GM21528 (cell line): ENCODE data around the gene KCMF1.
"Not testable (repeated sequence)": the region's sequence is repeated elsewhere in the genome, so short reads cannot be mapped to it uniquely, and the experiment has no call there.

Experiments
- ATAC-seq: cut with Tn5 transposase; IDR thresholded peaks from one replicate; pipeline ENCODE4 v1.9.1; 2021; ENCODE audit warnings: mild to moderate bottlenecking, moderate library complexity; ENCODE audit not compliant: unreplicated experiment, low FRiP score

KCMF1 gene

DNA sequence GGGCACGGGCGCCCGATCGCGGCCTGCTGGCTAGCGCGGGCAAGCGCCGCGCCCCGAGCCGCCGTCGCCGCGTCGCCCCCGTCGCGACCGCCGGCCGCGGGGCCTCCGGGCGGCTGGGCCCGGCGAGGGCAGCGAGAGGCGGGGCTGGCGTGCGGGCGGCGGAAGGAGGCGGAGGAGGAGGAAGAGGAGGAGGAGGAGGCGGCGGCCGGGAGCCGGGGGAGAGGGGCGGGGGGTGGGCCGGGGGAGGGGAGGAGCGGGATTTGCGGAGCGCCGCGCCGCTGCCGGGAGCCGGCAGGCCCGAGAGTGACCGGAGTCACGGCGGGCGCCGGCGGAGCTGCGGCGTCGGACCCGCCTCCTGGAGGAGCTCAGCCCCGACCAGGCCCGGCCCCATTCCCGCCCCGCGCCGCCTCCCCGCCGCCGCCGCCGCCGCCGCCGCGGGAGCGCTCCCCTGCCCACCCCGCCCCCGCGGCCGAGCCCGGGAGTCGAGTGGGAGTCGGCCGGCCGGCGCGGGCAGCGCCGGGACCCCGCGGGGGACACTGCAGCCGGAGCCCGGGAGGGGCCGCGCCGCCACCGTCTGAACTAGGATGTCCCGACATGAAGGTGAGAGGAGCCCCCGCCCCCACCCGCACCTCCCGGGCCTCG, at the start of gene KCMF1:
KCMF1 (plus strand) TSS at position 294 of the 642 bp plus-strand sequence; CDS start at position 585, 291 bp downstream.
- ATAC-seq = peak; percentile 49

DNA sequence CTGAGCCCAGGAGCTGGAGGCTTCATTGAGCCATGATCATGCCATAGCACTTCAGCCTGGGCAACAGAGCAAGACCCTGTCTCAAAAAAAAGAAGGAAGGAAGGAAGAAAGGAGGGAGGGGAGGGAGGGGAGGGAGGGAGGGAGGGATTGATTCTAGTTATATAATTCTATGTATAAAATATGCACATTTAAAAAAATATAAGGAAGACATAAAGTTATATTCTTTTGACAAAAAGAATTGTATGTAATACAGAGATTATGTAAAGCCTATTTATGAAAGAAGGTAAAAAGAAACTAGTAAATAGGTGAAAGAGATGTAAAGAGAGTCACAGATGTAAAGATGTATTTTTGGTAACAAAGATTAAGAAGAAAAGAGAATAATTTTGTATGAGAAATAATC, 48.0 kb upstream of the KCMF1 start:
- ATAC-seq = no peak

DNA sequence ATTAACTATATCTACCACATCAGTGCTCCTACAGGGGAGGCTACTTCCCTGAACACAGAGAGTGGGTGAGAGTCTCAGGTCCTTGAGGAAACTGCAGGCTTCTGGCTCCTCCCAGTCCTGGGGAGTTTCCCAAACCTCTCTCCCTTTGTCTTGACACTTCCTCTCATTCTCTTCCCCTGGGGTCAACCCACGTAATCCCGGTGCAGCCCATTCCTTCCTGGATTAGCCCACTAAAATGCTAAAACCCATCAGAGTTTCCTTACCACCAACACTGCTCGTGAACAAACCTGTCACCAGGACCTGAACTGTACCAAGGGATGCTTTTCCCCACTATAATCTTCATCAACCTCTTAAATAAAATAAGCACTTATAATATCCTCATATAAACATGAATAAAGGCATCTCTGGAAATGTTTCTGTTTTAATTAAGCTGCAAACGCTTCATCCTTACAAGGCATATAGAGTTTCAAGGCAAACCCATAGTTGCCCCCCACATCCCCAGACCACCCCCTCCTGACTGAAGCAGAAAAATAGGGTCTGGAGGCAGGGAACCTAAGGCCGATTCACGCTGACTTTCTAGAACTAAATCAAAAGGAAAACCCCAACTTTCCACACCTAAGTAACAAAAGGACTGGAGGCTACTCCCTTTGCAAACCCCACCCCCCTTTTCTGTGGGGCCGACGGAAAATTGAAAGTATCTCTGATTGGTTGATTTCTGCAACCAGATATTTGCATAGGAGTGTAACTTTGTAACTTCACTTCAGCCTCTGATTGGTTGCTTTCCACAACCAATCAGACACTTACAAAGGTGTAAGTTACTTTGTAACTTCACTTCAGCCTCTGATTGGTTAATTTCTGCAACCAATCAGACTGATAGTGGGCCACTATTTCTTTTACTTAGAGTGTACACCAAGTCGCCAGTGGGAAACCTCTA, 46.5 kb upstream of the KCMF1 start:
- ATAC-seq = peak; percentile 17

DNA sequence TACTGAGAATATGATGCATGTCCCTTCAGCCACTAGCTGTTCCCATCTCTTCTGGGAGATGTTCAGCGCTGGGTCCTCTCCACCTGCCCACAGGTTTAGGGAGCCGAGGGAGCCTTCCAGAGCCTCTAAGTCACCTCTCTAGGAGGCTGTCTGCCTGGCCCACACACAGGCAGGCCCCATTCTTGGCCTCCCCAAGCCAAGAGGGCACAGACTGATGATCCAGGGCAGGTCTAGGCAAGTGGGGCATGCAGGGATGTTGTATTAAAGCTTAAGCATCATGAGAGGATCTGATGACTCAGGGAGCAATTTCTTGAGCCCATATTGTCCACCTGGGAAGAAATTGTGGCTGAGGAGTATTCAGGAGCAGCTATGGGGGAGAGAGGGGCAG, 45.6 kb upstream of the KCMF1 start:
- peak; percentile 0 for ATAC-seq

DNA sequence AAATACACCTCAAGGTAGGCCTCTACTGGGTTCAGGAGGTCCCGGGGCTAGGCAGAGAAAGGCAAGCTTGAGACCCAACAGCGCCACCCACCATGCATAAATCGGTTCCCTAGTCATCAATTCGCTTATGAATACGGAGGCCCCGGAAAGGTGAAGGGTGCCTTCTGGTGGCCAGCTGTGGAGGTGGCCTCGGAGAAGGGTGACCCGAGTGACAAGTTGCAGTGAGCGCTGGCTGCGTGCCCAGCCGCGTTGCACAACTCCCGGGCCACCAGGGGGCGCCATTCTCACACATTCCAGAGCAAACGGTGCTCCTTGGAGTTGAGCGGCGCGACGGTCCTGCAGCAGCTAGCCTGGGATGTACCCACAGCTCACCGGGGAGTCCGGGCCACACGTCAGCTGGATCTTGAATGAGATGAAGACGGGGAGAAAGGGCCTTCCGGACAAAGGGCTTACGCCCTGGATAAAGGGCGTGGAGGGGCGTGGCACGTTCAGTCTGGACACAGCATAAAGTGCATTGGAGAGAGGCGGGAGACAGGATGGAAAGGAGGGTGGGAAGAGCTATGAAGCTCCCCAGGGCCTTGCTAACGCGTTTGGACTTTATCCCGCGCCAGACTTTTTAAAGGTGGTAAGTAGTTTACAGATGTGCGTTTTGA, 45.1 kb upstream of the KCMF1 start:
- ATAC-seq = peak; percentile 83

DNA sequence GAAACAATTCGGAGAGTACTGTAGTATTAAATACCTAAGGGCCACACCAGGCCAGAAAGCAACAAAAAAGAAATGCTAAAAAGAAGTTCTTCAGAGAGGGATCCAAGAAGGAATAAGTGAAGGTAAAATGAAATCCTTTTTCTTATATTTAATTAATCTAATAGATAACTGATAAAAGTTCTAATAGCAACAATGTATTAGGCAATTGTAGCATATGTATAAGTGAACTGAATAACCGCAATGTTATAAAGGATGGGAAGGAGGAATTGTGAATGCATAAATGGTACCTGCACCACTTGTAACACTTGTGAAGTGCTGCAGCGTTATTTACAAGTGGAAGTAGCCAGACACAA, 43.7 kb upstream of the KCMF1 start:
- ATAC-seq = no peak

DNA sequence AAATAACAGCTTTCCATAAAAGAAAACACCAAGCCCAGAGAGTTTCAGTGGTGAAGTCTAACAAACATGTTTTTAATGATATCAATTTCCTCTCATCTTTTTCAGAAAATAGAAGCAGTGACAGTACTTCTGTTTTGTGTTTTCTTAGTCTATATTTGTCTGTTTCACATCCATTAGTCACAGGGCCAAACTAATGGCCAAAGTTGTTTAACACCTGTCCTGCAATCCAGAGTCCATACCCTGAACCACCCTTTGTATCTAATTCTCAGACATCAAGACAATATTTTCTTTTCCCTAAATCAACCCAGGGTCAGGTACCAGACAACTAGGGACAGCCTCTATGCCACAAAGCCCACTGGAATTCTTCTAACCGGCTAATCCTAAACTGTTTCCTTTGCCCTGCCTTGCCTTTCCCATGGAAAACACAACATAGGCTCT, 39.6 kb upstream of the KCMF1 start:
- ATAC-seq = peak; percentile 44

DNA sequence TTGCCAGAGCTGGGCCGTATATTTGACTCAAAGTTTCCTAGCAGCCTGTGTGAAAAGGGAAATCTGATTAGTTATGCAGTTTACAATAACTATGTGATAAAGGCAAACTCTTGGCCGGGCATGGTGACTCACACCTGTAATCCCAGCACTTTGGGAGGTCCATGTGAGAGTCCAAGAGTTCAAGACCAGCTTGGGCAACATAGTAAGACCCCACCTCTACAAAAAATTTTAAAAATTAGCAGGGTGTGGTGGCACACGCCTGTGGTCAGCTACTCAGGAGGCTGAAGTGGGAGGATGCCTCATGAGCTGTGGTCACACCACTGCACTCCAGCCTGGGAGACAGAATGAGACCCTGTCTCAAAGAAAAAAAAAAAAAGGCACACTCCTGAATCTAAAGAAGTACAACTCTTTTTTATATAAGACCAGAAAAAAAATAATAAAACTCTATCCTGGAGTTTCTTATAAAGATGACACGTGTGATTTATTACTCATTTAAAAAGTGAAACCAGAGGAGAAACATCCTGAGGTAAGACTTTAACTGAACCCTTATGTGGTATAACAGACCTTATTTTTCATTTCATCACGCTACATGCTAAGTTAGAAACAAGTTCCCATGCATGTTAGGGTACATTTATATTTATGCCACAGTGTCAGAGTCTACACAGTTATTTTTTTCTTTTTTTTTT, 32.6 kb upstream of the KCMF1 start:
- peak; percentile 37 for ATAC-seq

DNA sequence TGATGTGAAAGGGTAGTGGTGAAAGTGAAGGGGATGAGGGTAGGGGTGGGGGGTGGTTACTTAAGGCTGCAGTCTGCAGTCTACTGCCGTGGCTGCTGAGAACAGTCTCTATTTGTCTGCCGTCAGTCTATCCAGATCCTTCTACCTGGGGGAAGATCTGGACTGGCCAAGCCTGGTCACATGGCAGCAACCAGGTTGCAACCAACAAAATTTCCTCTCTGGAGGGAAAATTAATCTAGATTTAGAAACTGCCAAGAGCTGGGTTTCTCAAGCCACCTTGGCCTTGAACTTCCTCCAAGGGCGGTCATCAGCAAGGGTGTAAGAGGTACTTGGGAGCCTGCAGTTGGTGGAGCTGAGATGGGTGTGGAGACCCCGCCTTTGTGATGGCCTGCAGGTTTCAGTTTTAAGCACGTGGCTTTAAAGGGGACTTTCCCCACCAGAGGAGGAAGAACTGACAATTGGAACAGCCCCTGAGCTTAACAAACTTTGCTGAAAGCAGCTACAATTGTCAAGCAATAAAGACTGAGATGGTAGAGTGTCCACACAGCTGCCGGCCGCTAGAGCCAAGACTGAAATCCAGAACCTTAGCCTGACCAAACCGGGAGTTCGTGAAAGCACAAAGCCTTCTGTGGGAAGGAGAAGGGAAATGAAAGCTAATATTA, 31.4 kb upstream of the KCMF1 start:
- ATAC-seq = peak; percentile 79

DNA sequence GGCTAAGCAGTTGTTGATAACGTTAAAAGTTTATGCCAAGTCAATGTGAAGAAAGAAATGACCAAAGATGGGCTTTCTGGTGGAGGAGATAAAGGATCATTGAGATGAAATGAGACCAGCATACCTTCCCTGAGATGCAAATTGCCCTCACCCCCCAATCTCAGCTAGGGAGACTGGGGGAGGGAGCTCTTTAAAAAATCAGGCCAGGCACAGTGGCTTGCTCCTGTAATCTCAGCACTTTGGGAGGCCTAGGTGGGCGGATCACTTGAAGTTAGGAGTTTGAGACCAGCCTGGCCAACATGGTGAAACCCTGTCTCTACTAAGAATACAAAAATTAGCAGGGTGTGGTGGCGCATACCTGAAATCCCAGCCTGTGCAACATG, 30.9 kb upstream of the KCMF1 start:
- peak; percentile 6 for ATAC-seq

DNA sequence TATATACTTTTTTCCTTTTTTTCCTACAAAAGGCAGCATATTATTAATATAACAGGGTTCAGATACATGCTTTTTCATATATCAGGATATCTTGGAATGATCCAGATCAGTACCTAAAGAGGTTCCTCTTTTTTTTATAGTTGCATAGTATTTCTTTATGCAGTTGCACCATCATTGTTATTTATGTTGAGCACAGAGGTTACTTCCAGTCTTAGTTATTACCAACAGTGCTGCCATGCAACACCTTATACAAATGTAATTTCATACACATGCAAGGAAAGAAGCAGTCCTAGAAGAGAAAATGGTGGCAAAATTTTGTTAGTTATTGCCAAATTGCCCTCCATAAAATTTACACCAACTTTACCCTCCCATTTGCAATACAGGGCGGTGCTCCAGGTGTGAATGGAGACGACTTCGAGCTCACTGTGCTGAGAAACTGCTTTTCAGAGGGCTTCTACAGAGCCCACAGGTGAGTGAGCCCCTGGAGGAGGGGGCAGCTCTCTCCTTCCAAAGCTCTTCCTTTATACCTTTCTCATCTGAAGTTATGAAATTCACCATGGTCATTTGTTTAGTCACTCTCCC, 30.0 kb upstream of the KCMF1 start:
- no peak for ATAC-seq

DNA sequence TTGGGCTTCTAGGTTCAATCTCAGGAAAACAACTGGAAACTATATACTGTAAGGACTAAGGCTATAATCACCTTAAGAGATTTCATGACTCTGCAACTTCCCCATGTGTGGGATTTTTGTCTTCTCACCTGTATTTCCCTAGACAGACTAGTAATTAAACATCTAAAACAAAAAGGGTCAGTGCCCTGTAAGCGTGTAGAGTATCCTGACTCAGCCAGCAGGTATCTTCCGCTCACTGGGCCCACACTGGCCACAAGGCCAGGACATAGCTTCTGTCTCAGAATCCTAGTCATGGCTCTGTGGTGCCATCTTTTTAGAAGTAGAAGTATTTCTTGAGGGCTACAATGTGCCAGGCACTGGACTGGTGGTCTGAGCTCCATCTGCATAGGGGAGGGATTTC, 28.8 kb upstream of the KCMF1 start:
- no peak for ATAC-seq

DNA sequence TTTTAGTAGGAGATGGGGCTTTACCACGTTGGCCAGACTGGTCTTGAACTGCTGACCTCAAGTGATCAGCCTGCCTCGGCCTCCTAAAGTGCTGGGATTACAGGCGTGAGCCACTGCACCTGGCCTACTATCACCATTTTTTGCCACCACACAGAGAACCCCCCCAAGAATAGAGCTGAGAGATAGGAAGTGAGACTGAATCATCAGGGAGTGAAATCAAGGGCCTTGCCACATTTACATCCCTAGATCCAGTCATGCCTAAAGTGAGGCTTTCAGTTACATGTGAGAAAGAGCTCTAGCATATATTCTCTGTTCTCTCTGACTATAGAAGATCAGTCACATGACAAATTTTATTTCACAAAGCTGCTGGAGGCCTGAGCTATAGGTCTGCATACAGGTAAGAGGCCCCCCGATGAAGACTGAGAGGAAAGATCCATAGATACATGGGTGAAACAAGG, 28.0 kb upstream of the KCMF1 start:
- peak; percentile 34 for ATAC-seq

DNA sequence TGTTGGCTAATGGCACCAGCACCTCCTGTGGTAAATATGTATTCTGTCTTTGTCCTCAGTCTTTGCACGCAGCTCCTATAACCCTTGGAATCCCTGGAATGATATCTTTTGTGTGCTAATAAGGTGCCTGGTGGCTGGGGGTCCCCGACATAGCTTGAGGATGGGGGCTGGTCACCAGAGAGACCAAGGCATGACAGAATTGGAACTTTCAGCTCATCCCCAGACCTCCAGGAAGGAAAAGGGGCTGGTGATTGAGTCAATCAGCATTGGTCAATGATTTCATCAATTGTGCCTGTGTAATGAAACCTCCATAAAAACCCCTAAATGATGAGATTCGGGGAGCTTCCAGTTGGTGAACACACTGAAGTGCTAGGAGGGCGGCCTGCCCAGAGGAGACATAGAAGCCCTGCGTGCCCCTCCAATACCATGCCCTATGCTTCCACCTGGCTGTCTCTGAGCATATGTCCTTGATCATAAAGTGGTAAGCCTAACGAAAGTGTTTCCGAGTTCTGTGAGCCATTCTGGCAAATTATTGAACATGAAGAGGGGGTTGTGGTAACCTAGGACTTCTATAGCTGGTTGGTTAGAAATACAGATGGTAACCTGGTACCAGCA, 26.6 kb upstream of the KCMF1 start:
- ATAC-seq = no peak

DNA sequence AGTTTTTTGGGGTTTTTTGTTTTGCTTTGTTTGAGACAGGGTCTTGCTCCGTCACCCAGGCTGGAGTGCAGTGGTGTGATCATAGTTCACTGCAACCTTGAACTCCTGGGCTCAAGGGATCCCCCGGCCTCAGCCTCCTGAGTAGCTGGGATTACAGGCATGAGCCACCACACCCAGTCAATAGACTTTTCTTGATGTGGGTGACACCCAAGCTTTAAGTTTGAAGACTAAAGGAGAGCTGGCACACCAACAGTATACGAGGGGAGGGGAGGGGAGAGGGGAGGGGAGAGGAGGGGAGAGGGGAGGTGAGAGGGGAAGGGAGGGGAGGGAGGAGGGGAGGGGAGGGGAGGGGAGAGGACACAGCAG, 25.1 kb upstream of the KCMF1 start:
- not testable (repeated sequence) for ATAC-seq

DNA sequence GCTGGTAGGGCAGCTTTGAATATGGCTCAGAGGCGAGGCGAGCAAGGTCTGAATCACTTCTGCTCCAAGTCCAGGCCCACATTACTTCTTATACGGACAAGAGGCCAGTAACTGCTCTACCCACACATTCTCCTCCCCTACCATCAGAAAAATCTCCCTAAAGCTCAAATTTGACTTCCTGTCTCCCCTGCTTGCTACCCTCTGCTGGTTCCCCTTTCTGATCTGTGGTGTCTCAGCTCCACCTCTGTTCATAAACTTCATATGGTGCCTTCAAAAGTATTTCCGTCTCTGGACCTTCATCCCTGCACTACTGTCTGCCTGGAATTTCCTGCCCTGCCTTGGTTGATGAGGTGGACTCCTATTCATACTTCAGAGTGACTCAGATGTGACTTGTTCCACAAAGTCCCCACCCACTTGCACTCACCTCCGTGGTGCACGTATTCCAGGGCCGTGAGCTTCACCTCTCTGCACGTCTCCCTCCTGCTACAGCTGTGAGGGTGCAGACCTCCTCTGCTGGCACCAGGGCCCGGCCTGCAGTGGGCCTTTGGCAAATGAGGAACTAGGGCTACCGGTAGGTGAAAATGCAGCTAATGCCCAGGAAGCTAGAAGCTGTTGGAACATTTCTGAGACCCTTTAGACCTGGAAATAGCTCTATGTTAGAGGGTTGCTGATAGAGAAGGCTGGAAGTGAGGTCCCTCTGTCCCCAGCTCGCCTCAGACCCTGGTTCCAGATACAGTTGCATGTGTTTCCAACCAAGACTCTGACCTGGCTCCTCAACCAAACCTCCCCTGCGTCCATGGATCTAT, 24.6 kb upstream of the KCMF1 start:
- peak; percentile 68 for ATAC-seq

DNA sequence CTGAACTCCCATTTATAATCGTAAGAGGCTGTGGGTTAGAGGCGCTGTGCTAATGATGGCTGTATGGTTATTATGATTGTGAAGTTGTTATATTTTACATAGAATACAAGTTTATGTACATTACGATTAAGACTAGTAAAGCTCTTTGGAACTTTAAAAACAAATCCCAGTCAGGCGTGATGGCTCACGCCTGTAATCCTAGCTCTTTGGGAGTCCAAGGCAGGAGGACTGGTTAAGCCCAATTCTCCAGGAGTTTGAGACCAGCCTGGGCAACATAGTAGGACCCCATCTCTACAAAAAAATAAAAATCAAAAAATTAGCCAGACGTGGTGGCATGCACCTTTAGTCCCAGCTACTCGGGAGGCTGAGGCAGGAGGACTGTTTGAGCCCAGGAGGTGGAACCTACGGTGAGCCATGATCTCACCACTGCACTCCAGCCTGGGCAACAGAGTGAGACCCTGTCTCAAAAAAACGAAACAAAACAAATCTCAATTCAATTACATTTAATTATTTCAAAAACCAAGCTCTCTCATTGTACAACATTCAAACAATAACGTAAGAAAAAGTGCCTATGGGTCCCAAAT, 23.9 kb upstream of the KCMF1 start:
- ATAC-seq = no peak

DNA sequence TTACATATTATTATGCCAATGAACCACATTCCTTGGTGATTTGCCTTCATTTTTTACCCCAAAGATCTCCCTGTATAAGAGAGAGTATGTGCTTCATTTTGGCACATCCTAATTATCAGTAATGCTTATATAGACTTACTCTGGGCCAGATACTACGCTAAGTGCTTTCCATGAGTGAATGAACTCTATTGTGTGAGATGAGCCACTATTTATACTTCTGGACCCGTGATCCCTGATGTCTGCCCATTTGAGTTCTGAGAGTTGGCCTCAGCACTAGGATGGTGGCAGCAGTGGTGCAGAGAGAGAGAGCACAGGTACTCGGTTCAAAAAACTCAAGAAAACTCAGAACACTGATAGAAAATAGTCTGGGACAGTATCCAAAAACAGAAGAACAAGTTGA, 17.4 kb upstream of the KCMF1 start:
- ATAC-seq = no peak
